ENCODE measurements around the gene PIGO. TPM values are rescaled to one million over a fixed set of nuclear protein-coding genes. Genes with fewer than 3 reads are reported as not detected.

PIGO gene
- total and polyA plus RNA-seq, 9 of the 15 experiments (the other 6 are each of a cell fraction or from before 2014, with no cell fraction given) = 5.4 to 13.7 (median 9.7) TPM

- no peak for TF ChIP-seq ZNF609 (CRISPR knock-in tag; IDR thresholded peaks at IDR 0.05; ENCODE audit: borderline replicate concordance)
- no peak for TF ChIP-seq NFXL1 (CRISPR knock-in tag; IDR thresholded peaks at IDR 0.05)
- no peak for TF ChIP-seq TFAM (CRISPR knock-in tag; conservative IDR thresholded peaks at IDR 0.05)
- no peak for TF ChIP-seq ERF (CRISPR knock-in tag; IDR thresholded peaks at IDR 0.05)
- no peak for TF ChIP-seq LEF1 (IDR thresholded peaks at IDR 0.05)
- TF ChIP-seq ZNF639 (CRISPR knock-in tag; conservative IDR thresholded peaks at IDR 0.05 in 1 of 2, IDR thresholded peaks at IDR 0.05 in 1 of 2) = no peak
- TF ChIP-seq AFF1 (IDR thresholded peaks at IDR 0.05; ENCODE audit: low read depth in 1 of 2, partially characterized antibody in 2 of 2) = no peak
- no peak for TF ChIP-seq ZNF347 (CRISPR knock-in tag; IDR thresholded peaks at IDR 0.05; ENCODE audit: low read depth)
- no peak for TF ChIP-seq BRD9 (IDR thresholded peaks at IDR 0.05; ENCODE audit: low read depth, partially characterized antibody)
- no peak for TF ChIP-seq HBP1 (CRISPR knock-in tag; IDR thresholded peaks at IDR 0.05)
- TF ChIP-seq ILK (tag; IDR thresholded peaks at IDR 0.05; ENCODE audit: borderline replicate concordance, low read depth) = no peak
- no peak for TF ChIP-seq ZNF175 (CRISPR knock-in tag; IDR thresholded peaks at IDR 0.05; ENCODE audit: low read depth)
- TF ChIP-seq ARNT (IDR thresholded peaks at IDR 0.05) = no peak
- TF ChIP-seq MTF1 (CRISPR knock-in tag; IDR thresholded peaks at IDR 0.05; ENCODE audit: borderline replicate concordance) = no peak
Measured at GRCh38 chr9:35072461-35073278, 23.7 kb downstream of the PIGO start, which contains the start of gene VCP (continued).

Data from K562 (cell line).